HG03460 (cell line): ENCODE results near the gene METTL6.
"Not testable (repeated sequence)": the region's sequence is repeated elsewhere in the genome, so short reads cannot be mapped to it uniquely, and the experiment has no call there.

Experiments
- ATAC-seq: cut with Tn5 transposase; IDR thresholded peaks from one replicate; pipeline ENCODE4 v1.9.1; 2021; ENCODE audit not compliant: unreplicated experiment

METTL6 gene, protein sequence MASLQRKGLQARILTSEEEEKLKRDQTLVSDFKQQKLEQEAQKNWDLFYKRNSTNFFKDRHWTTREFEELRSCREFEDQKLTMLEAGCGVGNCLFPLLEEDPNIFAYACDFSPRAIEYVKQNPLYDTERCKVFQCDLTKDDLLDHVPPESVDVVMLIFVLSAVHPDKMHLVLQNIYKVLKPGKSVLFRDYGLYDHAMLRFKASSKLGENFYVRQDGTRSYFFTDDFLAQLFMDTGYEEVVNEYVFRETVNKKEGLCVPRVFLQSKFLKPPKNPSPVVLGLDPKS

DNA sequence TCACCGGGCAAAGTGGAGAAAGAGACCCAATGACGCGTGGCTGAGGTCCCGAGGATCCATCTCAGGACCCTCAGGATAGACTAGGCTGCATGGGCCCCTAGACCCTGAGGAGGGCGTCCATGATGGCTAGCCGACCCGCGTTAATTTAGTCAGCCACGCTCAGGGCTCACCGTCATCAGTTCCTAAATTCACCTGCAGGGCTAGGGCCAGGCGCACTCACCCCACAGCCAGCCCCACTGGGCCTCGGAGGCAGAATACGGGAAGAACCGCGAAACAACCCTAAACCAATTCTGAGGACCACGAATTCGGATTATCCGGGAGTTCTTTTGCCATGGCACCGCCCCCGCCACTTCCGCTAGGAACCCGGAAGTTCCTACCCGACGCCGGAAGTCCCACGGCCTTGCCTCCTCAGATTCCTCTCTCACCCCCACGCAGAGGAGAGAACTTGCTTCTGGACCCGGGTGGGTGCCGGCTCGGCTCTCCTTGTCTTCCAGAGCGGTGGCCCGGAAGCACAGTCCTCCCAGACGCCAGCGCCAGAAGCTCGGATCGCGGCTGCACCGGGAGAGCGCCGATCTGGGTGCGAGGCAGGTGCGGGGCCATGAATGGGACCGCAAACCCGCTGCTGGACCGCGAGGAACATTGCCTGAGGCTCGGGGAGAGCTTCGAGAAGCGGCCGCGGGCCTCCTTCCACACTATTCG lies at the start of gene METTL6, which contains the start of gene EAF1:
Gene METTL6 (minus strand): TSS at position 363 of the 699 bp plus-strand sequence. CDS start 1,033 bp downstream, outside the sequence.
Gene EAF1 (plus strand): TSS at position 417 of the 699 bp plus-strand sequence. CDS start 182 bp downstream, at position 599.
- ATAC-seq = peak; percentile 92

DNA sequence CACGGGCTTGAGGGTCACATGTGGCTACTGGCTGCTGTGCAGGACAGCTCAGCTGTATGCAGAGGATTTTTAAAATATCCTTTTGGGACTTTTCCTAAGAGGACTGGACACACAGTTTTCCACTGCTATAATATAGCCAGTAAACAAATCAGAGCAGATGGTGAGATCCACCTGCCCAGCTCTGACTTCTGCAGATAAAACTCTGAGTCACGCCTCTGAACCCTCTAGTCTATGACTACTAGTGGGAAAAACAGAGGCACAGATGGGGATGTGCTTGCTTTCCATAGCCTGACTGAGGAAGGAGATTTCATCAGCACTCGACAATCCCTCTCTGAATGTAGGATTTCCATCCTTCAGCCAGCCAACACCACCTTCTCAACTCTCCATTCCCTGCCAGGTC lies 49.0 kb upstream of the METTL6 start:
- no peak for ATAC-seq

DNA sequence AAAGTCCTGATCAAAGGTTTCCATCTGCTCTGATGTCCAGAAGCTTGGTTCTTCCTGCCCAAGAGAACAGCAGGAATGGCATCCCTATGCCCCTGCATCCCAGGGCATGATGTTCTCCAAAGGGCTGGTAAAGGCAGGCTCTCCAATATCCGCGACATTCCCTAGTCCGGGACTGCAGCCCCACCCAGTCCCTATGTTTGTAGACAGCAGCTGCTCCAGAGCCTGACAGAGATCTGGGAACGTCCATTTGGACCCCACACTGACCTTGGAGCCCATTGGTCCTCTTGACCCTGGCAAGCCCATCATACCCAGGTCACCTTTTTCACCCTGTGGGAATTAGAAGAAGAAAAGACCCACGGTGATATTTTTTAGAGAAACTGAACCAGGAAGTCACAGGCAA lies 47.8 kb upstream of the METTL6 start:
- no peak for ATAC-seq

DNA sequence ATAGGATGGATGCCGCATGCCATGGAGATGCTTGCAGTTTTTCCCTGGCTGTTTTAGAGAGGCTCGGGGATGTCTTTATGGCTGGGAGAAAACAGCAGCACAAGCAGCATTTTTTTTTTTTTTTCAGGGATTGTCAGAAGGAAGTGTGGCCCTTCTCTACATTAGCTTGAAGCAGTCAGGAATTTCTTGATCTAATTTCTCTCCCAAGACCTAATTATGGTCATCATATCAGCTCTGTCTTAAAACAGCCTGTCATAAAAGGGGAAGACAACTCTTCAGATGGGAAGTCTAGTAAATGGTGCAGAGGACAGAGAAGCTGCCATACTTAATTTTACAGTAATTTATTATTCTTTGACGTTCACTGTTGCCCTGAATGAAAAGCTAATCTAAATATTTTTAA lies 44.5 kb upstream of the METTL6 start:
- no peak for ATAC-seq

DNA sequence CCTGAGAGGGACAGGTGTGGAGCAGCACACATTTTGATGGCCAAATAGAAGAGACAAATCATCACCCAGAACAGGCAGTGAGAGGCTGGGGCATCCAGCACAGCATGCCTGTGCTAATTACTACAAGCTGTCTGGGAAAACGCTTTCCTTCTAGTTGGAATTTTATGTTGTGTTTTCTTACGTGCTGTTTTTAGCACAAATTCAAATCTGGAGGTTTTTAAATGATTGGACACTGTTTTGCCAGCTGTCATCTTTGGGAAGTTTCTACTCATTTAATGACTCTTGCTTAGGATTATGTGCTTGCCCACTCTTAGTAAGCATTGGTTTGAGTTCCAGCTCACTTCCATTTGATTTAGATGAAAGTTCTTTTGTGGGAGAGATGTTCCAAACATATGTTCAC lies 43.5 kb upstream of the METTL6 start:
- no peak for ATAC-seq

DNA sequence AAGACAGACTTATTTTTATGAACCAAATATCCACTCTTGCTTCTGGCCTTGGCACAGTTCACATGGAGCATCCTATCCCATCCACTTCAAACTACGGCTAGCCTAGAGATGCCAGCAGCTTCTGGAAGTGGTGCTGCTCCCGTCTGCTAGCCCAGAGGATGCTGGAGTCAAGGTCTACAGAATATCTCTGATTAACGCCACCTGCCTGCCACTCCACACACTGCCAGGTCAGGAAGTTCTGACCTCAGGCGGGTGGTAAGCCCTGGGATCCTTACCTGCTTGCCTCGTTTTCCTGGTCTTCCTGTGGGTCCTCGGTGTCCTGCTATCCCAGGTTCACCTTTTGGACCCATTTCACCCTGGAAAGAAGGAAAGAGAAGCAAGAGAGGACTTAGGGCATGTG lies 42.9 kb upstream of the METTL6 start:
- no peak for ATAC-seq

DNA sequence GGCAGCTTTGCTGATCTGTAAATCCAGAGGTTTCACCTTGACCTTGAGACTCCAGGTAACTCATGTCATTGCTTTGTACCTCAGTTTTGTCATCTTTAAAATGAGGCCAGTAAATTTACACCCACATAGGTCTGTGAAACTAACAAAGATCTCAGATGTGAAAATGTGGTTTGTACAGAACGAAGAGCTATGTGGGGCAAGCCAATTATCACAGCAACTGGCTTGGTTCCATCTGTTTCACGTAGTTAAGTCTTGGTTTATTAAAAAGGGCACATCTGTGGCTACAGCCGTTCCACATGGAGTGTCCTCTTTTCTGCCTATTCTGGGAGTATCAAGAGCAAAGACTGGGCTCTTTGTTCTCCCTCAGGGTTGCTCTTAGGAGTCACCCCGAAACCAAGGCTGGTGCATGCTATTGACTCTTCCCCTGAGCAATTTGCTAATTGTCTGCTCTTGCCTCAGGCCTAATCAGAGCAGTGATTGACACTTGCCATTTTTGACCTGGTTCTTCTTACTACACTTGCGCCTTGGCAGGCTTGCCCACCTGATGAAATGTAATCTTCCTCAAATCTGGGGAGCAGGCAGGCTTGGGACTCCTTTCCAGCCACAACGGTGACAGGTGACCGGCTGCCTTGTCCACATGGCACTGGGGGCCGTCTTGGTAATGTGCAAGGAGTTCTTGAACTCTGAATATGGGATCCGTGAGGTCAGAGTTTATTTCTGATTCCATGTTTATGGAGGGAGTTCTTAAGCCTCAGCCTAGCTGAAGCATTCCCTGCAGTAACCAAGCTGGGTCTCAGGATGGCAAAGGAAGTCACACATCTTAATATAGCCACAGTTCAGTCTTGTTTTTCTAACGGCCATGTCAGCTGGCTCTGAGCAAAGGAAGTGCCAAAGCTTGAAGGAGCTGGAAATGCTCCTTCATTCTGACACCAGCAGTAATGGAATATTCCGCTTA lies 40.2 kb upstream of the METTL6 start:
- ATAC-seq = no peak

DNA sequence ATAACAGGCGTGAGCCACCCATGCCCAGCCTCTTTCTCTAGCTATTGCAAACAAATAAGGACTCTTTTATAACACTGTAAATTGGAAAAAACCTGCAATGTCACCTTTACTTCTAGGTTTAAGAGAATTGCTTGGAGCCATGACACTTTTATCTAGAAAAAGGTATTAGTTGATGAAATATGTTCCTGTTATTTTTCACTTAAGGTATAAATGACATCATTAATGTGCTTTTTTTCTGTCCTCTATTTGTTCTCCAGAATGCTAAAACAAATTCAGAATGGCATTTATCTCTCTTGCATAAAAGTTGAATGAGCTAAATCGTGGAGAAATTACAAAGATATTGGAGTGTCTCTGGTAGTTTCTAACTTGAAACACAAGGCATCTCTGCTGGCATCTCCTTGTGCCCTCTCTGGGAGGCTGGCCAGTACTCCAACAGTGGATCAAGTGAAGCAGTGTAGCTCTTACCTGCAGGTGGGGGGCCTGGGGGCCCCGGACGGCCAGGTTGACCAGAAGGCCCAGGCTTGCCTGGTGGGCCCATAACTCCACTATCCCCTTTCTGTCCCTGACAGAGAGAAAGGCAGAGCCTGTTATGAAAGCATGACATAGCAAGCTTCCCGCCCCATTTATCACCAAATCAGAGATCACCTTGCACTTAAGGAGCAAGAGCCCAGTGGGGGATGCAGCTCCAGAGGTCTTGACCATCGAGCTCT lies 38.7 kb upstream of the METTL6 start:
- ATAC-seq = no peak

DNA sequence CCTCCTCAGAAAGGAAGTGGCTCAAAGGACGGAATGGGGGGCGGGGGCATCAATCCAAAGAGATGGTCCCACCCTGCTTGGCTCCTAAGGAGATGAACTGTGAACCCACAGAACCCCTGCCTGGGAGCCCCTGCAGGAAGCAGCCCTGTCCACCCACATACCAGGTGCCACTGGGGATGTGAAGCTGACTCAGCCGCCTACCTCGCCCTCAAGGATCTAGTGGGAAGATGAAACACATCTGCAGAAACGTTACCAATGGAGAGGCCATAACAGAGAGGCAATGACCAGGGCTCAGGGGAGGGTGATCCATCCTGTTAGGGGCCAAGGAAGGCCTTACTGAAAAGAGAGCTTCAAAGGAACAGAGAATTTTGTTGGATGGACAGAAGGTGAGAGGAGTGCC lies 35.1 kb upstream of the METTL6 start:
- ATAC-seq = no peak

DNA sequence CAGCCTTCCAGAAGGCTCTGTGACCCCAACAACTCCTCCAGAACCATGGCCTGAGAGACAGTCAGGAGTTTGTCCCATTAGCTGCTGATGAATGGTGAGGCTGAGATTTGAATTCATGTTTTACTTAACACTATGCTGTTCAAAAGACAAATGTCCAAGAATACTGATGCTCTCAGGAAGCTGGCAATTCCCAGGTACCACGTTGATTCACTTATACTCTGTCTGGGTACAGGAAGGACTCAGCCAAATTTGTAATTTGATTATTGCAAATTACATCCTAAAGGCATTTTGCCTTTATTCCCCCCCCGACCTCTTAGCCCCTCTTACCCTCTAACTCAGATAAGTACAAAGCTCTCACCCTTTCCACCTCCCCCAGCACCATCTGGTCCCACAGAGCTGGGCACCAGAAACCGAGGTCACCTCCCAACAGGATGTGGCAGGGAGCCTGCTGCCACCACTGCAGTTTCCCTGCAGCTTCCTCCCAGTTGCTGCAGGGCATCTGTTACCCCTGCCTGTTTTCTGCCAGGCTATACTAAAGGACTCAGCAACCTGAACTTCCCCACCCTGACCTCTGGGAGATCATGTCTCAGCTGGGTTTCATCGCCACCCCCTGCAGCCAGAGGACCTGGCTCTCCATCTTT lies 33.7 kb upstream of the METTL6 start:
- ATAC-seq = no peak

DNA sequence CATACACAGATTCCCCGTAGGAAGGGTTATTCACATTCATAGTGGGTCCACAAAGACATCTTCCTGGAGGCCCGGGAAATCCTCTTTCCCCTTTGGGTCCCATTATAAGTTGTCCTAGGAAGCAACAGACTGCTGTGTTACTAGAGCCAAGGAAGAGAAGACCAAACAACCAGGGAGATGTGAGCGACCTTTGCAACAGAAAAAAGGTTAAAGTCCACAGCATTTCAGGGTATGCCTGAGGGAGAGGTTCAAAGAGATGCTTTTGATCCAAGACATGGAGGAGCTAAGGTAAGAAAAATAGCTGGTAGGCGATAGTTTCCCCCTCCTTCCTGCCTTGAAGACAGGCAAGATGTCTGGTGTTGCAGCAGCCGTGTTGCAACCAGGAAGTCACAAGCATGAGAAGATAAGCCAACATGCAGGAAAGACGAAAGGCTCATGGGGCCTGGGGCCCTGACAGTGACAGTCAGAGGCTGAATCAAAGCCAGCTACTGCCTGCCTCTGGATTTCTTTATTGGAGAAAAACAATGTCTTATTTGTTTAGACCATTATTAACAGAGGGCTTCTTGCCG lies 31.0 kb upstream of the METTL6 start:
- no peak for ATAC-seq

DNA sequence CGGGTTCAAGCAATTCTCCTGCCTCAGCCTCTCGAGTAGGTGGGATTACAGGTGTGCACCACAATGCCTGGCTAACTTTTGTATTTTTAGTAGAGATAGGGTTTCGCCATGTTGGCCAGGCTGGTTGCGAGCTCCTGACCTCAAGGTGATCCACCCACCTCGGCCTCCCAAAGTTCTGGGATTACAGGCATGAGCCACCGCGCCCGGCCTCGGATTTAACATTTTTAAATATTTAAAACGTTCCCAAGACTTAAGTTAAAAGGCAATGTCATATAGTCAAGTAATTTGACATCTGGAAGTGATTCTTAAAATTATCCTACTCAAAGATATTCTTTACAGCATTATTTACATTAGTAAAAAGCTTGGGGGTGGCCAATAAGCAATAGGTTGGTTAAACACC lies 29.6 kb upstream of the METTL6 start:
- ATAC-seq = not testable (repeated sequence)

DNA sequence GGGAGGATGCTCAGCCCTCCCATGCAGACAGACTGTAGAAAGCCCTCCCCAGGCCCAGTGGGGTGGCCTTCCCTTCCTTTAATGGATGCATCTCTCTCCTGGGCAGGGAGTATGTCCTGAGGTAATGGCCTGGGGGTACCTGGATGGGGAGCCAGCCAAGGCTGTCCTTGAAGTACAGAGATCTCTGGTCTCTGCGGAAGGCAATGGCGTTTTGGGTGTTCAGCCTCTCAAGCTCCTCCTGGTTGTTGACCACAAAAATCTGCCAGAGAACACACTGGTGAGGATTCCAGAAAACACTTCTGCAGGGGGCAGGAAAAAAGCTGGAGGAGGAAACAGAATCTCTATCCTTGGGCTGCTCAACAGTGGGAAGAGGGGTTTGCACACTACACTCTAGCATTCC lies 29.0 kb upstream of the METTL6 start:
- ATAC-seq = no peak

DNA sequence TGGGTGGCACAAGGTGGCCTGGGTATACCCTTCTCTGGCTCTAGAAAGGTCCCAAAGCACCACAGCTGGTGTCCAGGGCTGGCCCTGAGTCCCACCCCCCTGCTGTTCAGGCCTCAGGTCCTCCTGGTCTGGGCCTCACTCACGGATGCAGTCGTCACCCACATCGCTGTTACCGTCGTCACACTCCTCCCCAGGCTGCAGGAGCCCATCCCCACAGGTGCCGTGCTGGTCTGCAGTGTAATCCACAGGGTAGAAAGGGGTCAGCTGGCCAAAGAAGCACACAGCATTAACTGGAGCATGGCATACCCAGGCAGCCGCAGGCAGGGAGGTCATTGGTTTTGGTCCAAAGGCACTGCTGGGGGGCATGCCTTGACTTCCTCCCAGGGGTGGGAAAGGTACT lies 28.4 kb upstream of the METTL6 start:
- no peak for ATAC-seq

DNA sequence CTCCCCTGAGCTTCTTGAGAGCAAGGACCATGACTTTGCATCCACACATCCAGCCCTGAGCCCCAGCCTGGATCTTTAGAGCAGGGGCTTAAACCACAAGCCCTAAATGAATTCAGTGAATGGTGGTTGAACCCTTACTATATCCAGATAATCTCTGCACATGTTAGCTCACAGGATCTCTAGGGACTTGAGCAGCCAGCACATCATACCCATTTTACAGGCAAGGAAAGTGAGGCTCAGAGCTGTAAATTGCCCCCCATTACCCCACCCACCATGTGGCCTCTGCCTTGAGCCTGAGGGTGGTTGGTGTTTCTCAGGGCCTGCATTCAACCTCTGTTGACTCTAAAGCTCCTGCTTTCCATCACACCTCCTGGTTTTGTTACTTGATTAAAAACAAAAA lies 27.6 kb upstream of the METTL6 start:
- no peak for ATAC-seq

DNA sequence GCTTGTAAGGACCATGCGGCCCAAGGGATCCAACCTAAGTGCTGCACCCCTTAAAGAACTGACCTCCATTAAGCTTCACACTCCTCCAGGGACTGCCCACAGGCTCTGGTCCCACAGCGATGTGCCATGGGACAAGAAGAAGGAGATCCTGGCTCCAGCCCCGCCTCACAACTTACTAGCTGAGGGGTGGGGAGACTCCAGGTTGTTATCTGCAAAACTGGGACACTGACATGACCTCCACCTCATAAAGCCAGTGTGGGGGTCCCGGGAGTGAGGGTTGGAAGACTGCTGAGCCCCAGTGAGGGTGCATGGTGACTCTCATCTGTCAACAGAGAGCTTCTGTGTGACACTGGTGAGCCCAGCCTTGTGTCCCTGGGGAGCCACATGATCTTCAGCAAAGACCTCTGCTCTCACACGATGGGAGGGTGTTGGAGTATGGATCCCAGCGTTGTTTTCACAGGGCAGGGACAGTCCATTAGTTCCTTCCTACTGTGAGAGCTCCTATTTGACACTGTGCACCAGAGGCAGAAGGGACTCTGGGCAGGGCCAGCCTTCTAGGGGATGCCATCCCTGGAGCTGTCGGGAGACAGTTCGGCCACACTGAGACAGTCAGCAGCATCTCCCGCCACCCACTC lies 26.8 kb upstream of the METTL6 start:
- no peak for ATAC-seq

DNA sequence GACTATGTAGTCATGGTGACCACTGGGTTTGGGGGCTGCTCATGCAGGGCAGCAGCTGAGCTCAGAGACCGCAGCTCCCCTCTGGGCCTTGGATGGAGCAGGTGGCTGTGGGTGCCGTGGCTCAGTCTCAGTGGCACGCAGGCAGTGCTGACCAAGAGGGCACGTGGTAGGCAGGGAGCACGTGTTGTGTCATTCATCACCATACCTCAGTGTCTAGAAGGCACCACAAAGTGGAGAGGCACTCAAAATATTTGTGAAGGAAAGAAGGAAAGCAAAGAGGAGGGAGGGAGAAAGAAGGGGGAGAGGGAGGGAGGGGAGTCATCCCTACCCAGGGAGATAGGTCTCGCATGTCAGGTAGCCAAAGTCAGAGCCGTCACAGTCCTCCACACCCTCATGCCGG lies 26.2 kb upstream of the METTL6 start:
- no peak for ATAC-seq

DNA sequence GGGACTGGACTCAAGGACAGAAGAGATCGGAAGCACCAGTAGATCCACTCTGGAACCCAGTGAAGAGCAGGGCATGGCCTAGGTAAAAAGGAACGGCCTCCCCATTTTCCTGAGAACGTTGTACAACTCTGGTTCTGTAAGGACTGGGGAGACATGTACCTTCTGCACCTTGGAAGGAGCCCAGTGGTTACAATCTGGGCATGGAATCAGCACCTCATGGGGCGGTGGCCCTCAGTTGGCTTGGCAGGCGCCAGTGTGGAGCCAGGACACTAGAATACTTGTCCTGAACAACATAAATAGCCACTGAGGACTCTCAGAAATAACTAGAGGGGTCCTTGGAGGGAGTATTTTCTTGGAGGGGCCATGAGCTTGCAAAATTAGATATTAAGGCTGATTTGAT lies 25.6 kb upstream of the METTL6 start:
- ATAC-seq = no peak

DNA sequence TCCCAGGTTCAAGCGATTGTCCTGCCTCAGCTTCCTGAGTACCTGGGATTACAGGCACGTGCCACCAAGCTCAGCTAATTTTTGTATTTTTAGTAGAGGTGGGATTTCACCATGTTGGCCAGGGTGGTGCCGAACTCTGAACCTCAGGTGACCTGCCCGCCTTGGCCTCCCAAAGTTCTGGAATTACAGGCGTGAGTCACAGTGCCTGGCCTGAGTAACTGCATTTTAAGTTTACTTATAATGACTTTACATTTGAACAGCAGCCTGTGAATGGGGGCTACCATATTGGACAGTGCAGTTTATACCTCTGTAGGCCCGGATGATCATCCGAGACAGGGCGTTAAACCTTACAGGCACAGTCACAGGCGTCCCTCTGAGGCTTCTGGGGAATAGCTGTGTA lies 24.8 kb upstream of the METTL6 start:
- ATAC-seq = no peak
